Suprapubic skin (tissue), 3 donors: ENCODE results near the gene APOBEC3A.

Source experiments
- EP300 ChIP-seq: sonication (generic); formaldehyde crosslinking; IDR thresholded peaks from one replicate; pipeline ENCODE4 v1.6.1; 2017; ENCODE audit warnings: antibody characterized with exemption
- POLR2A ChIP-seq, 2 donors: fragments of 450-650 bp; IDR thresholded peaks; one replicate each; pipeline ENCODE4 v1.6.1; 2017; ENCODE audit warnings: antibody characterized with exemption in 2 of 2, mild to moderate bottlenecking in 2 of 2, moderate library complexity in 2 of 2
- TF ChIP-seq, protein P1 (sequence below), 2 donors: fragments of 200-600 bp in 1 of 2; fragments of 450-650 bp in 1 of 2; sonication (generic) in 1 of 2; IDR thresholded peaks; one replicate each; pipeline ENCODE4 v1.5.1; 2016 to 2019; ENCODE audit warnings: antibody characterized with exemption in 2 of 2, mild to moderate bottlenecking in 1 of 2, moderate library complexity in 1 of 2

DNA sequence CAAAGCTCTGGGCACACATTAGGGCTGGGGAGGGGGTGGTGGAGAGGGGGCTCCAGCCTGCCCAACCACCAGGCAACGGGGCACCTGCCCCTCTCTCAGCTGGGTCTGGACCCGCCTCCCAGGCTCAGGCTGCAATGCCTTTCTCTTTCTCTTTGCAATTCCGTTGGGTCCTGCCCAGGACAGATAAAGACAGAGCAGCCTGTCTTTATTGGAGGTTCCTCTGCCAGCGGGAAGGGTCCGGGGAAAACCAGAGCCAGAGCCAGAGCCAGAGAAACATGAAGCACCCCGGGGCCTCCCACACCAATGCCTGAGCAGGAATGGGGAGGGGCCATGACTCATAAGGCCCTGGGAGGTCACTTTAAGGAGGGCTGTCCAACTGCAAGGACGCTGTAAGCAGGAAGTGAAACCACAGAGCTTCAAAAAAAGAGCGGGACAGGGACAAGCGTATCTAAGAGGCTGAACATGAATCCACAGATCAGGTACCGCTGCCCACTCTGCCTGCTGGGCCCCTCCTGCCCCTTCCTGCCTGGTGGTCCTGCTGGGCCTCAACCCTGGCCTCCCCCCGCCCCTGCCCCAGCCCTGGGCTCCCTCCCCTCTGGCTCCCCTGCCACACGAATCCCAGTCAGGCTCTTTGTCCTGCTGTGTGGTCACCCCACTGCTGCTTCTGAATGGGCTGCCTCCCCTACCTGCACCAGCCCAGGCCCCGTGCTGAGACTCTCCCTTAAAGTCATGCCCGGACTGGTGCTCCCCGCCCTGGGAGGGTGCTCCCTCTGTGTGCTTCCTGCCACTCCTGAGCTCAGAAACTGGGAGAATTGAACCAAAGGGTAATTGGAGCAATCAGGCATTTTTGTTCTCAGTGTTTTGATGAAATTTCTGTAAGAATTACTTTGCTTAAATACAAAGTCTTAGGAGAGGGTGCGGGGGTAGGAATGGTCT is 24.9 kb downstream of the APOBEC3A start, which contains the start of gene APOBEC3B:
- TF ChIP-seq, protein P1, sequence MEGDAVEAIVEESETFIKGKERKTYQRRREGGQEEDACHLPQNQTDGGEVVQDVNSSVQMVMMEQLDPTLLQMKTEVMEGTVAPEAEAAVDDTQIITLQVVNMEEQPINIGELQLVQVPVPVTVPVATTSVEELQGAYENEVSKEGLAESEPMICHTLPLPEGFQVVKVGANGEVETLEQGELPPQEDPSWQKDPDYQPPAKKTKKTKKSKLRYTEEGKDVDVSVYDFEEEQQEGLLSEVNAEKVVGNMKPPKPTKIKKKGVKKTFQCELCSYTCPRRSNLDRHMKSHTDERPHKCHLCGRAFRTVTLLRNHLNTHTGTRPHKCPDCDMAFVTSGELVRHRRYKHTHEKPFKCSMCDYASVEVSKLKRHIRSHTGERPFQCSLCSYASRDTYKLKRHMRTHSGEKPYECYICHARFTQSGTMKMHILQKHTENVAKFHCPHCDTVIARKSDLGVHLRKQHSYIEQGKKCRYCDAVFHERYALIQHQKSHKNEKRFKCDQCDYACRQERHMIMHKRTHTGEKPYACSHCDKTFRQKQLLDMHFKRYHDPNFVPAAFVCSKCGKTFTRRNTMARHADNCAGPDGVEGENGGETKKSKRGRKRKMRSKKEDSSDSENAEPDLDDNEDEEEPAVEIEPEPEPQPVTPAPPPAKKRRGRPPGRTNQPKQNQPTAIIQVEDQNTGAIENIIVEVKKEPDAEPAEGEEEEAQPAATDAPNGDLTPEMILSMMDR (IDR thresholded peaks at IDR 0.05) = no peak
- TF ChIP-seq EP300 = no peak
- TF ChIP-seq POLR2A (IDR thresholded peaks at IDR 0.05) = no peak
